RWPE2 (cell line): Measurements from ENCODE around the gene DIPK2B.

Experiments
- ATAC-seq: fragments of 200-7000 bp; cut with Tn5 transposase; 3 replicates; pipeline ENCODE4 v1.9.1; 2021; ENCODE audit warnings: low read depth
- DNase-seq: peaks from one replicate; pipeline ENCODE4 v3.0.0-alpha.2; 2020; ENCODE audit warnings: low spot score
- H3K27ac ChIP-seq: fragments of 450-650 bp; 2 replicates; pipeline ENCODE4 v1.5.1; 2017; ENCODE audit warnings: mild to moderate bottlenecking; ENCODE audit not compliant: poor library complexity, severe bottlenecking
- H3K27me3 ChIP-seq: fragments of 250-450 bp; sonication (Bioruptor Pico); 2 replicates; pipeline ENCODE4 v1.5.1; 2021; ENCODE audit warnings: mild to moderate bottlenecking, moderate library complexity; ENCODE audit not compliant: insufficient read depth, poor library complexity, severe bottlenecking
- H3K36me3 ChIP-seq: fragments of 250-450 bp; sonication (Bioruptor Pico); 2 replicates; pipeline ENCODE4 v1.5.1; 2020; ENCODE audit warnings: low read depth, mild to moderate bottlenecking, moderate library complexity
- H3K4me1 ChIP-seq: fragments of 250-450 bp; sonication (Bioruptor Pico); 2 replicates; pipeline ENCODE4 v1.5.1; 2021; ENCODE audit warnings: mild to moderate bottlenecking, moderate library complexity; ENCODE audit not compliant: insufficient read depth, poor library complexity, severe bottlenecking
- H3K4me3 ChIP-seq: fragments of 250-450 bp; sonication (Bioruptor Pico); 2 replicates; pipeline ENCODE4 v1.5.1; 2021; ENCODE audit warnings: mild to moderate bottlenecking, moderate library complexity; ENCODE audit not compliant: severe bottlenecking
- H3K9me3 ChIP-seq: fragments of 250-450 bp; sonication (Bioruptor Pico); 2 replicates; pipeline ENCODE4 v1.5.1; 2021; ENCODE audit warnings: mild to moderate bottlenecking, moderate library complexity; ENCODE audit not compliant: severe bottlenecking
- TF ChIP-seq, protein P1 (sequence below): fragments of 450-650 bp; IDR thresholded peaks from one replicate; pipeline ENCODE4 v1.5.1; 2017; ENCODE audit warnings: mild to moderate bottlenecking, moderate library complexity; ENCODE audit not compliant: poor library complexity, severe bottlenecking

Gene DIPK2B

DNA sequence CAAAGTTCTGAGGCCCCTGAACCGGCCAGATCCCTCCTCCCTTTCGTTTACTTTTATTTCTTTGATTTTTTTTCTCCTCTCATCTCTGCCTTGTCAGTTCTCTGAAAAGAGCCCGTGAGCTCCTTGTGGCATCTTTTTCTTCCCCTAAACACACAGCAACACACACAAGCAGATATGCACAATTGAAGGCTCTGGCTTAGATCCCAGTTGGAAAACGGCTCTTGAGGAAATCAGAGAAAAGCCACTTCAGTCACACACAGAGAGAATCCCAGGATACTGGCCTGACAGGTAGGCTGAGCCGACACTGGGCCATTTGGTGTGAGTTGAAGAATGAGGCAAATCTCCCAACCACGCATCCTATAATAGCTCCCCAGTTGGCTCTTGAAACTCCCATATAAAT, 12.9 kb downstream of the DIPK2B start:
- no peak for DNase-seq
- H3K36me3 ChIP-seq: no peaks in the 10 kb centered on the region
- H3K4me3 ChIP-seq: no peak overlapping the region
- no peak for ATAC-seq
- no peaks in the 10 kb centered on the region for H3K4me1 ChIP-seq
- H3K9me3 ChIP-seq: no peaks in the 10 kb centered on the region
- no peak overlapping the region for H3K27ac ChIP-seq
- TF ChIP-seq, protein P1, sequence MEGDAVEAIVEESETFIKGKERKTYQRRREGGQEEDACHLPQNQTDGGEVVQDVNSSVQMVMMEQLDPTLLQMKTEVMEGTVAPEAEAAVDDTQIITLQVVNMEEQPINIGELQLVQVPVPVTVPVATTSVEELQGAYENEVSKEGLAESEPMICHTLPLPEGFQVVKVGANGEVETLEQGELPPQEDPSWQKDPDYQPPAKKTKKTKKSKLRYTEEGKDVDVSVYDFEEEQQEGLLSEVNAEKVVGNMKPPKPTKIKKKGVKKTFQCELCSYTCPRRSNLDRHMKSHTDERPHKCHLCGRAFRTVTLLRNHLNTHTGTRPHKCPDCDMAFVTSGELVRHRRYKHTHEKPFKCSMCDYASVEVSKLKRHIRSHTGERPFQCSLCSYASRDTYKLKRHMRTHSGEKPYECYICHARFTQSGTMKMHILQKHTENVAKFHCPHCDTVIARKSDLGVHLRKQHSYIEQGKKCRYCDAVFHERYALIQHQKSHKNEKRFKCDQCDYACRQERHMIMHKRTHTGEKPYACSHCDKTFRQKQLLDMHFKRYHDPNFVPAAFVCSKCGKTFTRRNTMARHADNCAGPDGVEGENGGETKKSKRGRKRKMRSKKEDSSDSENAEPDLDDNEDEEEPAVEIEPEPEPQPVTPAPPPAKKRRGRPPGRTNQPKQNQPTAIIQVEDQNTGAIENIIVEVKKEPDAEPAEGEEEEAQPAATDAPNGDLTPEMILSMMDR: no peak
- no peaks in the 10 kb centered on the region for H3K27me3 ChIP-seq

DNA sequence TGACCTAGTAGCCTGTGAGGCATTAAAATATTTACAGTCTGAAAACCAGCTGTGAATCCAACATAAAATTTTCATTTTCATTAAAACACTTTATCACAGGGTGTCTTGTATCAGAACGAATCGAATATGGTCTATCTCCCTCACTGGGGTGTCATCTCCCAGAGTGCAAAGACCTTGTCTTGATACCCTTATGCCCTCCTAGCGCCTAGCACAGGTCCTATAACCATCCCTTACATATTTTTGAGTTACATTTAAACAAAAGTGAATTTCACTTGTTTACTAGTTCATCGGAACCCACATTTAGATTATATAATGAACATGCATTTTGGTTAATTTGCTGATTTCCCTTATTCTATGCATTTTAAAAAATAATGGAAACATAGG, 14.0 kb downstream of the DIPK2B start:
- DNase-seq: no peak
- Histone ChIP-seq H3K9me3 (no peaks in the 10 kb centered on the region), H3K36me3 (no peaks in the 10 kb centered on the region), H3K4me1 (no peaks in the 10 kb centered on the region), H3K27ac (no peak overlapping the region), H3K27me3 (no peaks in the 10 kb centered on the region), H3K4me3 (no peak overlapping the region)
- TF ChIP-seq, protein P1: no peak
- no peak for ATAC-seq

- no peaks in the 10 kb centered on the region for H3K27me3 ChIP-seq
- H3K4me3 ChIP-seq: no peak overlapping the region
- TF ChIP-seq, protein P1: no peak
- H3K9me3 ChIP-seq: no peaks in the 10 kb centered on the region
- H3K27ac ChIP-seq: no peak overlapping the region
- H3K36me3 ChIP-seq: no peaks in the 10 kb centered on the region
- no peaks in the 10 kb centered on the region for H3K4me1 ChIP-seq
- DNase-seq (no peak), ATAC-seq (no peak)
These were observed 16.5 kb downstream of the DIPK2B start for GRCh38 chrX:45184211-45184610.

DNA sequence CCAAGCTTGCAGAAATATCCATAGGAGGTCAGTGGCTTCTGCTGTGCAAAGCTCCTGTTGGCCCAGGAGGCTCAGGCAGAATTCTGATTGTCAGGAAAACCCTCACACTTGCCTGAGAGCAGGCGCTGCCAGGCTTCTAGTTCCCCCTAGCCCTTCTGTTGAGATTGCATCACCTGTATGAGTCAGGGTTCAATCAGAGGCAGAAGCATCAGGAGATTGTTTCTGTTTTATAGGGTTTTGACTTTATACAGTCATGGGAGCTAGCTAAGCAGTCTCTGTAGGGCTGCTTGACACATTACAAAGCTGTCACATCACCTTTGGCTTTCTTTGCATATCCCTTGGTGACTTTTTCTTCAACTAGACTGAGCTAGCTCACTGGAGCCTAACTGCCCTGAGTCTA, 27.8 kb downstream of the DIPK2B start:
- Histone ChIP-seq H3K4me1 (no peaks in the 10 kb centered on the region), H3K4me3 (no peak overlapping the region), H3K36me3 (no peaks in the 10 kb centered on the region), H3K27me3 (no peaks in the 10 kb centered on the region), H3K9me3 (no peaks in the 10 kb centered on the region), H3K27ac (no peak overlapping the region)
- DNase-seq (no peak), ATAC-seq (peak; percentile 90)
- TF ChIP-seq, protein P1: no peak

DNA sequence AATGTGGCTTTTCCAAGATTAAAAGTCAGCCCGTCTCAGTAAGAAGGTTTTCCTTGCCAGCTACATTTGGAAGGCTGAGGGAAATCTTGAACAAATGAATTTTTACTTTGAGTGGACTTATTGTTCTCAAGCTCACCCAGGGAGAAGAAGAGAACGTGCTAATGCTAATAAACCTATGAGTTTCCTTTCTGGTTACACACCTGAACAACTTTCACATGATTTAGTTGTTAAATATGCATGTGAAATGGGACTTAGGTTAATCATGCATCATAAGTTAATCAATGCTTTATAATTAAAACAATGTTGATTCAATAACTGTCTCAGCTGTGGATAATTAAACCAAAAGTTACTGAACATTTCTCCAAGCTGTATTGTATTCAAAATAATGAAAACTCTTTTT, 33.9 kb downstream of the DIPK2B start:
- Histone ChIP-seq H3K27me3 (no peaks in the 10 kb centered on the region), H3K27ac (no peak overlapping the region), H3K4me1 (no peaks in the 10 kb centered on the region), H3K4me3 (no peak overlapping the region), H3K36me3 (no peaks in the 10 kb centered on the region), H3K9me3 (no peaks in the 10 kb centered on the region)
- ATAC-seq: no peak
- TF ChIP-seq, protein P1: no peak
- no peak for DNase-seq
